ENCODE results near the gene SLC7A7. TPM values are rescaled to one million over a fixed set of nuclear protein-coding genes. Genes with fewer than 3 reads are reported as not detected.
"Not testable (repeated sequence)": the region's sequence is repeated elsewhere in the genome, so short reads cannot be mapped to it uniquely, and the experiment has no call there.

Gene SLC7A7
- polyA plus RNA-seq, 2 of the 4 experiments (the other 2 are of a cell fraction): 44.2 to 86.8 TPM

GRCh38 chr14:22764382-22764781, 50.9 kb downstream of the SLC7A7 start:
- POLR2A ChIA-PET: interaction anchor here (0.6 kb wide), 1 partner anchor 51 kb away, joined by 3 read pairs; no protein-coding TSS in a partner anchor
- DNase-seq (ENCODE audit: low read depth in 1 of 2, low spot score in 1 of 2): no peak
- Histone ChIP-seq H3K4me2 (no peak overlapping the region), H3K27ac (no peak overlapping the region), H3K4me3 (no peak overlapping the region), H3K9me3 (peaks cover 9% of the 10 kb centered on the region; the same call in 2 of the 3 replicates), H3K4me1 (peaks cover 12% of the 10 kb centered on the region)
- no peak for FAIRE-seq
- no peak for ATAC-seq
- WGBS (ENCODE audit: missing lambda C conversion rate): 90% methylated on average over 4 of the region's 4 CpGs
- CTCF ChIA-PET: interaction anchor here (1.3 to 1.6 kb wide), 4 partner anchors 13 to 112 kb away, joined by 3 to 4 read pairs (median 3); no protein-coding TSS in a partner anchor
- TF ChIP-seq HOXA7 (CRISPR knock-in tag; IDR thresholded peaks at IDR 0.05): no peak
- no peak for TF ChIP-seq CHD4 (IDR thresholded peaks at IDR 0.05; ENCODE audit: borderline replicate concordance)
- no peak for TF ChIP-seq JUN (IDR thresholded peaks at IDR 0.05)
- no peak for TF ChIP-seq POLR2A (IDR thresholded peaks at IDR 0.05; ENCODE audit: low read length)
- TF ChIP-seq BCL3 (IDR thresholded peaks at IDR 0.05): no peak
- no peak for TF ChIP-seq RFX5 (IDR thresholded peaks at IDR 0.05)
- no peak for TF ChIP-seq FOSL2 (IDR thresholded peaks at IDR 0.05)
- no peak for TF ChIP-seq FOSL2 (CRISPR knock-in tag; IDR thresholded peaks at IDR 0.05)

- TF ChIP-seq ATOH8 (CRISPR knock-in tag; IDR thresholded peaks at IDR 0.05; ENCODE audit: low read depth) (no peak), EHMT2 (IDR thresholded peaks at IDR 0.05; ENCODE audit: low read depth) (no peak), NPAS2 (CRISPR knock-in tag; IDR thresholded peaks at IDR 0.05; ENCODE audit: borderline replicate concordance) (no peak), MYC (IDR thresholded peaks at IDR 0.05; ENCODE audit: borderline replicate concordance, low read length) (no peak), RAD21 (conservative IDR thresholded peaks at IDR 0.05 in 1 of 2, IDR thresholded peaks at IDR 0.05 in 1 of 2) (no peak), HOXA7 (CRISPR knock-in tag; IDR thresholded peaks at IDR 0.05) (no peak), HDAC2 (IDR thresholded peaks at IDR 0.05) (no peak), CHD2 (IDR thresholded peaks at IDR 0.05; ENCODE audit: low read length, partially characterized antibody) (no peak), CEBPB (IDR thresholded peaks at IDR 0.05) (no peak), TFCP2L1 (CRISPR knock-in tag; IDR thresholded peaks at IDR 0.05) (no peak)
- FAIRE-seq (no peak), ATAC-seq (no peak), DNase-seq (ENCODE audit: low read depth in 1 of 2, low spot score in 1 of 2) (no peak)
- CTCF ChIA-PET: interaction anchor here (0.7 to 1.4 kb wide), 4 partner anchors 92 to 205 kb away, joined by 3 to 4 read pairs (median 4); no protein-coding TSS in a partner anchor
- no peak overlapping the region for H3K27ac ChIP-seq
- H3K4me1 ChIP-seq: no peaks in the 10 kb centered on the region
- POLR2A ChIA-PET: no interaction called here
- no peak overlapping the region for H3K4me3 ChIP-seq
- WGBS (ENCODE audit: missing lambda C conversion rate): 47% methylated on average over 1 of the region's 1 CpG
- H3K9me3 ChIP-seq: peaks cover 9% of the 10 kb centered on the region; the same call in 2 of the 3 replicates
- no peak overlapping the region for H3K4me2 ChIP-seq
These were observed 53.5 kb downstream of the SLC7A7 start for GRCh38 chr14:22761734-22762133.

- 57% methylated on average over 10 of the region's 10 CpGs for WGBS (ENCODE audit: missing lambda C conversion rate)
- ATAC-seq; DNase-seq (ENCODE audit: low read depth in 1 of 2, low spot score in 1 of 2); H3K4me2 ChIP-seq; H3K27ac ChIP-seq; CTCF ChIA-PET; FAIRE-seq; H3K4me3 ChIP-seq; POLR2A ChIA-PET; H3K4me1 ChIP-seq; H3K9me3 ChIP-seq: not testable (repeated sequence)
These were observed 57.1 kb downstream of the SLC7A7 start for GRCh38 chr14:22757972-22758650.

GRCh38 chr14:22753586-22753985, 61.6 kb downstream of the SLC7A7 start:
- Histone ChIP-seq H3K27ac (no peak overlapping the region), H3K4me1 (no peaks in the 10 kb centered on the region), H3K9me3 (no peaks in the 10 kb centered on the region), H3K4me3 (no peak overlapping the region), H3K4me2 (no peak overlapping the region)
- ATAC-seq (no peak), DNase-seq (ENCODE audit: low read depth in 1 of 2, low spot score in 1 of 2) (no peak), FAIRE-seq (no peak)
- CTCF ChIA-PET: interaction anchor here (0.7 kb wide), 1 partner anchor 60 kb away, joined by 3 read pairs; no protein-coding TSS in a partner anchor
- 51% methylated on average over 6 of the region's 6 CpGs for WGBS (ENCODE audit: missing lambda C conversion rate)
- TF ChIP-seq USF2 (IDR thresholded peaks at IDR 0.05): no peak
- no peak for TF ChIP-seq MAX (IDR thresholded peaks at IDR 0.05)
- TF ChIP-seq MYC (IDR thresholded peaks at IDR 0.05; ENCODE audit: borderline replicate concordance, low read length): no peak
- TF ChIP-seq SMC3 (IDR thresholded peaks at IDR 0.05): no peak
- POLR2A ChIA-PET: interaction anchor here (0.8 kb wide), 1 partner anchor 13 kb away, joined by 3 read pairs; the partner anchor contains the start of gene OXA1L
